ENCODE data around the gene ATXN10. TPM values are rescaled to one million over a fixed set of nuclear protein-coding genes. Genes with fewer than 3 reads are reported as not detected.
A peak's percentile ranks its signal among the peaks of the same experiment; 100 is the strongest.
"Not testable (repeated sequence)": the region's sequence is repeated elsewhere in the genome, so short reads cannot be mapped to it uniquely, and the experiment has no call there.

Gene ATXN10
- total RNA-seq, 1 experiment from 2014 or later, result 122 TPM

- DNase-seq (ENCODE audit: low read depth), result peak; percentile 88
These were observed 7.6 kb downstream of the ATXN10 start for GRCh38 chr22:45678961-45679912.

GRCh38 chr22:45680932-45681700 is 9.5 kb downstream of the ATXN10 start:
- DNase-seq (ENCODE audit: low read depth), result peak; percentile 84

DNA sequence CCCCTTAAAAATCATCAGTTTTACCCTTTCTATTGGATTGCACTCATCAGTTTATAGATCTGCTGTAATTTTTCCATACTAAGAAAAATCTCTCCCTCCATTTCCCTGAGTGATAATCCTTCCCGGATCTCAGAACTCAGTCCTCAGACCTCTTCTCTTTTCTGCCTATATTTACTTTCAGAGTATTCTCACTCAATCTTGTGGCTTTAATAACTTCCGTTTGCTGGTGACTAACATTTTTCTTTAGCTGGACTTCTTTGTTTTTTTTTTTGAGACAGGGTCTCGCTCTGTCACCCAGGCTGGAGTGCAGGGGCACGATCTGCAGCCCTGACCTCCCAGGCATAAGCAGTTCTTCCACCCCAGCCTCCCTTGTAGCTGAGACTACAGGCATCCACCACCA is 10.4 kb downstream of the ATXN10 start:
- DNase-seq (ENCODE audit: low read depth), result peak; percentile 62

DNA sequence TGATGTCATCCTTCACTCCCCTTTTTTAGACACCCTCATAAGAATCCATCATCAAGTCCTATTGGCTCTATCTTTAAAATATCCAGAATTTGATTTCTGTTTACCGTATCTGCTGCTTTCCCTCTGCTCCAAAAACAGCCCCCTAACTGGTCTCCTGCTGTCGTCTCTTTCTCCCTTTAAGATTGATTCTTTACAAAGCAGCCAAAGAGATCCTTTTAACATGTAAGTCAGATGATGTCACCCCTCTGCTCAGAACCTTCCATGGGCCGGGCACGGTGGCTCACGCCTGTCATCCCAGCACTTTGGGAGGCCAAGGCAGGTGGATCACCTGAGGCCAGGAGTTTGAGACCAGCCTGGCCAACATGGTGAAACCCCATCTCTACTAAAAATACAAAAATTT is 11.1 kb downstream of the ATXN10 start:
- not testable (repeated sequence) for DNase-seq (ENCODE audit: low read depth)

GRCh38 chr22:45683248-45683647 is 11.6 kb downstream of the ATXN10 start:
- DNase-seq (ENCODE audit: low read depth), result no peak

- no peak for DNase-seq (ENCODE audit: low read depth)
These were observed 12.0 kb downstream of the ATXN10 start for GRCh38 chr22:45683680-45684079.

GRCh38 chr22:45684169-45684568 is 12.5 kb downstream of the ATXN10 start:
- peak; percentile 48 for DNase-seq (ENCODE audit: low read depth)

DNA sequence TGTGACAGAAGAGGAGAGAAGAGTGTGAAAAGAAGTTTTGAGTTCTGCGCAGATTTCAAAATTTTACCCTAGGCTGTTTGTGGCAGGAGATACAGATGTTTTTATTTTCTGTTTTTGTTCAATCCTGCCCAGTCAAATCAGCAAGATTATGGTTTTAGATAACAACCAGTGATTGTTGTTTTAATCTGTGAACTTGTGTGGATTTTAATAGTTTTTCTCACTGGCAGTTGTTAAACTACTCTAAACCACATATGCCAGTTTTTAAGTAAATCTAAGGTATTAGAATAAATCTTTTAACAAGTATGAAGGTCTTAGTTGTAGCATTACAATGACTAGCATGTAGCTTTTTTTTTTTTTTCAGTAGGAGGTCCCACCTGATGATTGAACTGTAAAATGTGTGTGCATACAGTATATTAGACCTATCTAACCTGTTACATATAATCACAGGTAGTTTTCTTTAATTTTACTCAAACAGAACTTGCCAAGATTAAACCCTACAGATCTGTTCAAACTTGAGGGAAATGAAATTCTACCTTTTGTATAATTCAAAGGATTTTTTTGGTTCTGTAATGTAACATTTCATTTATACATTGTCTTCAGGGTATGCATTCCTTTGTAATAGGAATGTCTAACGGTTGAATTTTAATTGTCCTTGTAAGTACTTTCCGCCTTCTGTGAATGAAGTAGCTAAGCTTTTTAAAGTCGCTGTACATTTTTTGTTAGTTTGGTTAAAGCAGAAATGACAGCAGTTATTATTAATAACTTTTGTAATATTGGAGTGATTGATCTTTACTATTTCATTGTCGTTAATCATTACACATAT is 13.3 kb downstream of the ATXN10 start:
- no peak for DNase-seq (ENCODE audit: low read depth)

DNA sequence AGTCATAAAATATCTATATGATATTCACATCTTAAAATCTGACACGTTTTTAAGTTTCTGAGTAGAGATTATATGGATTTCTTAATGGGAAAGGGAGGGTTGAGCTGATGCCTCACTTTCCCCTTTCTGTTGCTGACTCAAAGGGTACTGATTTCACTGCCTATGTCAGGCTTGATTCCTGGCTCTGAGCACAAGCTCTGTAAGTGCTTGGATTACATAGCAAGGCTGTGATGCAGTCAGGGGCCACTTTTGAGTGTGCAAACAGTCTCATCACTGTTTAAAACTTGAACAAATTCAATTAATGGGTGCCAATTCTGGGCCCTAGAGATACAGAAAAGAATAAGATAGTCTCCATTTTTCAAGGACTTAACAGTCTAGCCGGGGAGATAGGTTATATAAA is 14.4 kb downstream of the ATXN10 start:
- DNase-seq (ENCODE audit: low read depth), result no peak

GRCh38 chr22:45686836-45687235 is 15.2 kb downstream of the ATXN10 start:
- no peak for DNase-seq (ENCODE audit: low read depth)

DNA sequence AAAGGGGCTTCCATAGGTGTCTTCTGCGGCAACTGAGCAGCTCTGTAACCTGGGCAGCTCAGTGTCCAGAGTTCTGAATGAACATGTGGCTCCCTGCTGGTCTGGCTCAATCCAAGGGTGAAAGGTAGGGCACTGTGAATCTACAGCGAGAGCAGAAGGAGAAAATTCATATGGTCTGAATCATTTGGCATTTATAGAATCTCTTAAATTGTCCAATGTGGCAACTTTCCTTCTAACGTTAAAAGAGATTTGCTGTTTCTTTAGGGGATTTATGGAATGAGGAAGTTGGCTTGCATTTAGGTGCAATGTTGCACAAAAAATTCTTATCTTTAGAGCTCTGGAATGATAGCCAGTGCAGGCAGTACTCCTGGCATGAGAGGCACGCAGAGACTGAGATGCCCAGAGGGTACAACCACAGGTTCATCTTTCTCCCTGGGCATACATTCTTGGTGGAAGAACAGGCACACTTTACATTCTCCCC is 17.0 kb downstream of the ATXN10 start:
- peak; percentile 94 for DNase-seq (ENCODE audit: low read depth)

DNA sequence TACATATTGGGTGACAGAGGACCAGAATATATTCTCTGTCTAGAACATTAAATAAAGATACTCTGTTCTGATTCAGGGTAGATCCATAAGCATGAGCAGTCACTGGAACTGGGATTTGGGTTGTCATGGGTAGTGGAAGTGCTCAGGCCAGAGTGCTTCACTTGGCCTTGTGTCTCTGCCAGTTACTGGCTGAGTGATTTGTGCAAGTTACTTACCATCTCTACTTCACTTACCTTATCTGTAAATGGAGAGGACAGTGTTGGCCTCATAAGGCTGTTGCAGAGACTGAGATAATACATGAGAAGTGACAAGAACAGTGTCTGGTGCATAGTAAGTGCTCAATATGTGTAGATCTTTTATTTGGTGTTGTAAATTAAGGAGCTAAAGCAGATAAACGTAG is 17.6 kb downstream of the ATXN10 start:
- no peak for DNase-seq (ENCODE audit: low read depth)

DNA sequence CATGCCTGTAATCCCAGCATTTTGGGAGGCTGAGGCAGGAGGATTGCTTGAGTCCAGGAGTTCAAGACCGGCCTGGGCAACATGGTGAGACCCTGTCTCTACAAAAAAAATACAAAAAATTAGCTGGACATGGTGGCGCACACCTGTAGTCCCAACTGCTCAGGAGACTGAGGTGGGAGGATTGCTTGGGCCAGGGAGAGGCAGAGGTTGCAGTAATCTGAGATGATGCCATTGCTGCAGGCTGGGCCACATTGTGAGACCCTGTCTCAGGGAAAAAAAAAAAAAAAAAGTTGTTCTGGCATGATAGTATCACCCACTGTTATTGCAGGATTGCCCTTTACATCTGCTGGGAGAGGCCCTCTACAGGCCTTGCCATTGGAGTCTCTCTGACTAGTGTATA is 18.4 kb downstream of the ATXN10 start:
- no peak for DNase-seq (ENCODE audit: low read depth)

DNA sequence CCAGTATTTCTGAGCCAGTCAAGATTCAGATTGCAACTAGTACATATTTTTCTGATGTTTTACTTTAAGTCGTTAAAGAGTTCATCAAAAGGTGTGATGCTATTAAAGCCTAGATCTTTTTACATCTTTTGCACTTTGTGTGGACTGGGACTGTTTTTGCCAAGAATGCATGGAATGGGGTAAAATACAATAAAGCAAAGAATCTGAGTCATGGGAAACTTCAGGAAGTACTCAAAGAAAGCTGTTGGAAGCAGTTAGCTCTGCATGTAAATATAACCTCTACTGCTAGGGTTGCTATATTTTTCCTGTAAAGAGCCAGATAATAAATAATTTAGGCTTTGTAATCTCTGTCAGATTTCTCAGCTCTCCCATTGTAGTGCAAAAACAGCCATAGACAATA is 20.9 kb downstream of the ATXN10 start:
- peak; percentile 48 for DNase-seq (ENCODE audit: low read depth)

GRCh38 chr22:45693835-45694234 is 22.2 kb downstream of the ATXN10 start:
- DNase-seq (ENCODE audit: low read depth), result no peak

- no peak for DNase-seq (ENCODE audit: low read depth)
These were observed 24.6 kb downstream of the ATXN10 start for GRCh38 chr22:45696227-45696626.

- no peak for DNase-seq (ENCODE audit: low read depth)
These were observed 26.5 kb downstream of the ATXN10 start for GRCh38 chr22:45698094-45698493.

- DNase-seq (ENCODE audit: low read depth), result no peak
These were observed 31.3 kb downstream of the ATXN10 start for GRCh38 chr22:45702981-45703380.

GRCh38 chr22:45703758-45704157 is 32.1 kb downstream of the ATXN10 start:
- no peak for DNase-seq (ENCODE audit: low read depth)

GRCh38 chr22:45704648-45705047 is 33.0 kb downstream of the ATXN10 start:
- DNase-seq (ENCODE audit: low read depth), result no peak

DNA sequence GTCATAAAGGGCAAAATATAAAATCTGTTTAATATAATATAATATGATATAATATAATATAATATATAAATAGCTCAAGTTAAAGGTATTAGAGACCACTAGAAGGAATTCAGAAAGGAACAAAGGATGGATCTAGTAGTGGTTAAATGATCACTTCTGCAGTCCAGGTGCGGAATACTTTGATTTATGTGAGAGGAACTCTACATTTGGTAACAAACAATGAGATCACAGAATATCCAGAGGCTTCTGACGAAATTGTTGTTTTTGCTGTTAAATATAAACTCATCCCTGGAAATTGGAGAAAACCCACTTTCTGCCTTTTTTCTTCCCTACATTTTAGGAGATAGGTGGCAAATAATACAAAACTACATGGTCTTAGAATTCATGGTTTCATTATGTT is 36.0 kb downstream of the ATXN10 start:
- DNase-seq (ENCODE audit: low read depth), result no peak

GRCh38 chr22:45708145-45708544 is 36.5 kb downstream of the ATXN10 start:
- DNase-seq (ENCODE audit: low read depth), result no peak
